GM12891 (cell line): Measurements from ENCODE around the gene KDM4C.

Source experiments
- DNase-seq: peaks from one replicate; pipeline ENCODE4 v3.0.0; 2011; ENCODE audit warnings: low spot score; ENCODE audit not compliant: insufficient read length
- FAIRE-seq: peaks from 2 replicates; lab custom pipeline; 2011; peaks lifted over from hg19 to GRCh38; lab: Jason Lieb, UNC
- PAX5 ChIP-seq: IDR thresholded peaks from 2 replicates; pipeline ENCODE4 v1.6.1; 2011; ENCODE audit warnings: low read length, moderate library complexity, mild to moderate bottlenecking; ENCODE audit not compliant: insufficient read depth, severe bottlenecking
- POLR2A ChIP-seq: IDR thresholded peaks from 2 replicates; pipeline ENCODE4 v1.6.1; 2011; ENCODE audit warnings: low read depth, low read length, control low read depth
- POLR2AphosphoS5 ChIP-seq: IDR thresholded peaks from 2 replicates; pipeline ENCODE4 v1.6.1; 2011; ENCODE audit warnings: low read depth, low read length, control low read depth
- POU2F2 ChIP-seq: IDR thresholded peaks from 2 replicates; pipeline ENCODE4 v1.6.1; 2011; ENCODE audit warnings: low read depth, mild to moderate bottlenecking, control low read depth, low read length, moderate library complexity
- SPI1 ChIP-seq: IDR thresholded peaks from 2 replicates; pipeline ENCODE4 v1.6.1; 2011; ENCODE audit warnings: low read depth, low read length, control low read depth
- TAF1 ChIP-seq: IDR thresholded peaks from 2 replicates; pipeline ENCODE4 v1.6.1; 2011; ENCODE audit warnings: low read depth, low read length, control low read depth

KDM4C gene

DNA sequence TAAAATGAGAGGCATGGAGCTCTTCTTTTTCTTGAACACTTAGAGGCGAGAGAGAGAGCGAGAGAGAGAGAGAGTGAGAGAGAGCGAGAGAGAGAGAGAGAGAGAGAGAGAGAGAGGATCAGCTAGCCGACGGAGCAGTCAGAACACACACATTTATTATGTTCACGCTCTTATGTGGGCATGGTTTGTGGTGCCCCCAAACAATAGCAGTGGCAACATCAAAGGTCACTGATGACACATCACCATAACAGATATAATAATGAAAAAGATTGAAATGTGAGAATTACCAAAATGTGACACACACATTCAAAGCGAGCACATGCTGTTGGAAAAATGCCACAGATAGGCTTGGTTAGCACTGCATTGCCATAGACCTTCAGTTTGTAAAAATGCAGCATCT lies 116.1 kb downstream of the KDM4C start:
- TF ChIP-seq POLR2A: no peak
- TF ChIP-seq PAX5: no peak
- TF ChIP-seq POLR2AphosphoS5: no peak
- FAIRE-seq (no peak), DNase-seq (no peak)

DNA sequence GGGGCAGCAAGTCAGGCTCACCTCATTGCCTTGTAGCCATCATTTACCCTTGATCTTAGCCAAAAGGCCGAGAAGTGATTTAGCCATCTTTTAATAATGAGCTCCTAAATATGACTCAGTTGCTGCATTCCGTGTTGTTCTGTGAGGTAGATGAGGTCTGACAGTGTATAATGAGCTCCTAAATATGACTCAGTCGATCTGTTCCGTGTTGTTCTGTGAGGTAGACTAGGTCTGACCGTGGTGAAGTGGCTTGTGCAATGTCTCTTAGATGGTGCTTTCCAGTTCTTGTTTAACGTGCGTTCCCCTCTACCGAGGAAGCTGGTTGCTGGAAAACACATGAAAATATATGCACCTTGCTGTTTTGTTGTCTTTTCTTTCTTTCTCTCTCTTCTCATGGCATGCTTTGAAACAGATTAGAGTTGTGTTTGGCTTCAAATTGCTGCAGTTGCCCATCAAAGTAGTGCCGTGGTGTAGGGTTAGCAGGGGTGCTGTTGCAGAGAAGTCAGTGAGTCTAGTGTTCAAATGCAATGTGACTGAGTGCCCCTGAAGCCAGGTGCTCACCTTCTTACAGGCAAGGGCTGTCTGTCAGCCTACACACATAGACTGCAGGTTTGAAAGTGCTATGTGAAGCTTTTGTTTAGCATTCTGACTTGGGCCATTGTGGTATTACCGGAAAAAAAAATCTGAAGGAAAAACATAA lies 118.6 kb downstream of the KDM4C start:
- FAIRE-seq: no peak
- TF ChIP-seq POLR2A: no peak
- TF ChIP-seq POLR2AphosphoS5: no peak
- TF ChIP-seq TAF1: no peak
- no peak for TF ChIP-seq POU2F2
- no peak for TF ChIP-seq PAX5
- TF ChIP-seq SPI1: no peak
- no peak for DNase-seq

DNA sequence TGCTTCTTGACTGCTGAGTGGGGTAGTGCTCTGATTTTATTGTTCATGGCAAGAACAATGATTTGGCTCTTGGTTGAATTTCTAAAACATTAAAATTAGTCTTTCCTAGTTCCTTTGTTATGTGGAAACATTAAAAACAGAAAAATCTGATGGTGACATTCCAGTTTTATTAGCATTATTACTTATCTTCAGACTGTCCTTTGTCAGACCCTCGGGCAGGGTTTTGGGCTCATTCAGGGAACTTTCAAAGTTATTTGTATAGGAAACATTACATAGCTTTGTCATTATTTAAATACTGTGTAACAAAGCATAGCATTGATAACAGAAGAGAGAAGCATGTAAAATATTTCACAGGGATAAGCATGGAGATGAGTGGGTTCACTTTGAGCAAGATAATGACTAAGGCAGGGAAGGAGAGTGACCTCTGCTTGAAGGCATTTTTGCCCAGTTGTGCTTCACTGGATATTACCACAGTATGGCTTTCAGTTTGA lies 119.9 kb downstream of the KDM4C start:
- no peak for FAIRE-seq
- DNase-seq: no peak
- TF ChIP-seq TAF1 (no peak), POLR2AphosphoS5 (no peak), POU2F2 (no peak), PAX5 (no peak), SPI1 (no peak), POLR2A (no peak)

DNA sequence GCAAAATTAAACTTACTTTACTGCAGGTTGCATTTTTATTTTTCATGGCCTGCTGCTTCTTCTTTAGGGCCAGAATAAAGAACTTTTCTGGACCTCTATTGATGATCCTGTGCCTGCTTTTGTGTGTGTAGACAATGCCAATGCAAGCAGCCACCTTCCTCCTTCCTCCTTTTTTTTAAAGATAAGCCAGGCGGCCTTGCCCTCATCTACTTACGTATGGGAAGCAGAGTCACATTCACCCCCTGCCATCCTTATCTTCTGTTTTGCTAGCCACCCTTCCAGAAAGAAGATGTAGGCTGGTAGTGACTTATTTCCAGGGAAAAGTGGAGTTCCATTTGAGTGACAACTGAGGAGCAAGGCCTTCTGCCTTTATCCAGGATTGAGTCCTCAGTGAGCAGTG lies 122.9 kb downstream of the KDM4C start:
- DNase-seq: no peak
- FAIRE-seq: no peak
- TF ChIP-seq POU2F2 (no peak), SPI1 (no peak), TAF1 (no peak), PAX5 (no peak), POLR2A (no peak), POLR2AphosphoS5 (no peak)

DNA sequence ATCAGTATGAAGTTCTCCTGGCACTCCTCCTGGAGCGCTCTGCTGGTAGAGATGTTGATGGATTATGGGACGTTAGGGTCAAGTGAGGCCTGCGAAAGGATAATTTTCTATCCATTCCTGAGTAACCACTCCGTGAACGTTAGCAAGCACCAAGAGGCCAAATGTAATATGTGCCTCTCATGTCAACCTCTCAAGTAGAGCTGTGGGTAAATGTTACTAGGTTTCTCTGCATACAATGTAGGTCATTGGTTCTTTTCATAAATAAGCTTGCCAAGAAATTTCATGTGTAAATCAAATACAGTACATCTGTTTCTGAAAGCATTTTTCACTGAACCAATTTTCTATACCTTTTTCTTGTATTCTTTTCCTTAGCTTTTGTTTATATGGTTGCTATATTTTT lies 126.3 kb downstream of the KDM4C start:
- FAIRE-seq: no peak
- DNase-seq: no peak
- TF ChIP-seq PAX5 (no peak), POLR2AphosphoS5 (no peak), POU2F2 (no peak), SPI1 (no peak), POLR2A (no peak), TAF1 (no peak)

- DNase-seq (no peak), FAIRE-seq (no peak)
- TF ChIP-seq POLR2A: no peak
- no peak for TF ChIP-seq SPI1
- no peak for TF ChIP-seq TAF1
- no peak for TF ChIP-seq PAX5
- no peak for TF ChIP-seq POU2F2
- no peak for TF ChIP-seq POLR2AphosphoS5
Measured at GRCh38 chr9:6884990-6885389, 127.2 kb downstream of the KDM4C start.

DNA sequence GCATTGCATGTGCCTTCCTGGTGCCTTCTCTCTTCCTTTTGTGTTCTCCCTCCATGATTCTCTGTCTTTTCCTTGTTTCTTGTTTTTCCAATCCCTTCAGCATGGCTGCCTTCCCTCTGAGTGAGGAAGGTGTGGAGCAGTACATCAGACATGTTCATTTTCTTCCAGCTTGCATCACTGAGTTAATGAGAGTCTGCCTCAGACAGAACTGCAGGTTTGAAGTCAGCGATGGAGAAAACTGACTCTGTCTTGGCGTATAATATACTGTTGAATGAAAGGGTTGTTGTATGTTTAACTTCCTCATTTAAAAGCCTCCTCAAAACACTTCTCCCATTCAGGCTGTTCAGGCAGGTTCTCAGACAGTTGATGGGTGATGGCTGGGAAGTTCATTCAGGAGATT lies 129.3 kb downstream of the KDM4C start:
- no peak for DNase-seq
- no peak for FAIRE-seq
- TF ChIP-seq PAX5: no peak
- no peak for TF ChIP-seq SPI1
- no peak for TF ChIP-seq POLR2AphosphoS5
- no peak for TF ChIP-seq POU2F2
- TF ChIP-seq TAF1: no peak
- no peak for TF ChIP-seq POLR2A

DNA sequence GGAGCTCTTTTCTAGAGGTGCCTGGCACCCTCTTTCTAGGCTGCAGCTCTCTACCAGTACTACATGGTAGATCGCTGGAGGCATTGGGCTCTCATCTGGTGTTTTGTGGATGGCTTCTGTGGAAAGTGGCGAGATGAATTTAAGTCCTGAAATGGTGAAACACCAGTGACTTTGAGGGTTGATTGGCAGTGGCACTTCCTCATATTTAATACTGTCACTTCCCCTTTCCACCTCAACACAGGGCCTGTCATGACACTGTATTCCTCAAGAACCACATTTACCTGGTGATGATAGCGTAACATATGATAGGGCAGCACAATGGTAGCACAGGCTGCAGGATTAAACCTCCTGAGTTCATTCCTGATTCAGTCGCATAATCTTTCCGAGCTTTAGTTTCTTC lies 132.1 kb downstream of the KDM4C start:
- DNase-seq: no peak
- peak; percentile 5 for FAIRE-seq
- TF ChIP-seq POLR2A (no peak), SPI1 (peak; percentile 96)

DNA sequence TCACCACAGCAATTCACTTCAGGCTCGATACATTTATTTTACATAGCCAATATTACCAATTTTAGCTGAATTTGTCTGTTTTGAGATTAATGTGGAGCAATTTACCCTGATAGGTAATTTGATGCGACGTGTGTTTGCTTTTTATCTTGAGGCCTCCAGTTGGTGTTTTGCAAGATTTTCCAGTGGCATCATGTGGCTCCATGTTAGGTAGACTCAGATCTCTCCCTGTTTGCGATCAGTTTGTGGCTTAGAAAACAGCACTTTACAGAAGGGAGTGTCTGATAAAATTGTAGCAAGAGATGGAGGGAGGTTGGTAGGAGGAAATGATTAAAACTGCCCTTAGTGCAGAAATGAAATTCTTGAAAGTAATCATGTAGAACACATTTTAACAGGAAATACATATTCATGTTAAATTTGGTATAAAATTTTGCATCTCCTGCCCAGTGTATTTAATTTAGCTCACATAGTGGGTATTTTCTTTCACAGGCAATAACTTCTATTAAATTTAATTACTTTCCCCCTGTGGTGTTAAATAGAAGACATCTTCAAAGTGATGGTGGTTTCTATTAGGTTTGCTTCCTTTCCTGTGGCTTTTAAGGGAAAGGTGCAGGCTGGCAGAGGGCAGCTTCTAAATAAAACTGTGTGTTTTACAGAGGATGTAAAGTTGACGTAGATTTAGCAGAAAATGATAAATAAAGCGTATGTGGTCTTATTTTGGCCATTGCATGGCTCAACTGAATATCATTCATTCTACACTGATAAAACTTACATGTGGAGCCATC lies 135.8 kb downstream of the KDM4C start:
- peak; percentile 72 for FAIRE-seq

More for the DNA sequence above, 135.8 kb downstream of the KDM4C start:
- TF ChIP-seq POLR2A (no peak), PAX5 (no peak), POU2F2 (no peak), POLR2AphosphoS5 (no peak), SPI1 (no peak; the same call in 1 of the 2 replicates), TAF1 (no peak)
- no peak for DNase-seq
